Adrenal gland (tissue), 5 donors: ENCODE data around the gene ZFR2.

ENCODE experiments used
- POLR2A ChIP-seq, 2 donors: fragments of 450-650 bp; IDR thresholded peaks; one replicate each; pipeline ENCODE4 v1.6.1; 2017; ENCODE audit warnings: antibody characterized with exemption in 2 of 2, mild to moderate bottlenecking in 2 of 2, moderate library complexity in 1 of 2
- TF ChIP-seq, protein P1 (sequence below), 6 experiments: fragments of 450-650 bp in 4 of 6; fragments of 200-600 bp in 2 of 6; sonication (generic) in 1 of 6; IDR thresholded peaks; 1 replicate in 5 of 6; 2 replicates in 1 of 6; pipeline versions ENCODE4 v1.5.1 to v1.8.0; 2016 to 2021; ENCODE audit warnings: antibody characterized with exemption in 6 of 6, mild to moderate bottlenecking in 2 of 6, moderate library complexity in 1 of 6
- donor health status: DM: no; HTN: no; CAD: no.

DNA sequence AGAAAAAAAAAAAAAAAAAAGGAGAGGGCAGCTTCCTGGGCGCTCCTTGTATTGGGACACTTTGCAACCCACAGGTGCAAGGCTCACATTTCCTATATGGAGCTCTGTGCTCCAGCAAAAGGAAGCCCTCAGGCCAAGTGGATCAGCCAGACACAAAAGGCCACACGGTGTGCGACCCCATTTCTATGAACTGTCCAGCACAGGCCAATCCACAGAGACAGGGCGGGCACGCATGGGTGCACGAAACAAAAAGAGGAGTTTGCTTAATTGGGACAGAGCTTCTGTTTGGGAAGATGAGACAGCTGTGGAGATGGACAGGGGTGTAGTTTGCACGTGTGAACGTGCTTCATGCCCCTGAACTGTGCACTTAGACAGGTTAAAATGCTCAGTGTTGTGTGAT lies 51.1 kb downstream of the ZFR2 start:
- TF ChIP-seq, protein P1, sequence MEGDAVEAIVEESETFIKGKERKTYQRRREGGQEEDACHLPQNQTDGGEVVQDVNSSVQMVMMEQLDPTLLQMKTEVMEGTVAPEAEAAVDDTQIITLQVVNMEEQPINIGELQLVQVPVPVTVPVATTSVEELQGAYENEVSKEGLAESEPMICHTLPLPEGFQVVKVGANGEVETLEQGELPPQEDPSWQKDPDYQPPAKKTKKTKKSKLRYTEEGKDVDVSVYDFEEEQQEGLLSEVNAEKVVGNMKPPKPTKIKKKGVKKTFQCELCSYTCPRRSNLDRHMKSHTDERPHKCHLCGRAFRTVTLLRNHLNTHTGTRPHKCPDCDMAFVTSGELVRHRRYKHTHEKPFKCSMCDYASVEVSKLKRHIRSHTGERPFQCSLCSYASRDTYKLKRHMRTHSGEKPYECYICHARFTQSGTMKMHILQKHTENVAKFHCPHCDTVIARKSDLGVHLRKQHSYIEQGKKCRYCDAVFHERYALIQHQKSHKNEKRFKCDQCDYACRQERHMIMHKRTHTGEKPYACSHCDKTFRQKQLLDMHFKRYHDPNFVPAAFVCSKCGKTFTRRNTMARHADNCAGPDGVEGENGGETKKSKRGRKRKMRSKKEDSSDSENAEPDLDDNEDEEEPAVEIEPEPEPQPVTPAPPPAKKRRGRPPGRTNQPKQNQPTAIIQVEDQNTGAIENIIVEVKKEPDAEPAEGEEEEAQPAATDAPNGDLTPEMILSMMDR (IDR thresholded peaks at IDR 0.05) = no peak
- TF ChIP-seq POLR2A (IDR thresholded peaks at IDR 0.05) = no peak
